Activated naive CD4-positive, alpha-beta T cell treated with anti-CD3 and anti-CD28 coated beads, Interleukin-2, amount 50 U/mL, for 72 hours (primary cell): Measurements from ENCODE around the gene DPP9. TPM values are rescaled to one million over a fixed set of nuclear protein-coding genes. Genes with fewer than 3 reads are reported as not detected.

Experiments used
- ATAC-seq, 2 donors: fragments of 150-1000 bp; cut with Tn5 transposase; 2 replicates each; pipeline ENCODE4 v1.10.0; 2021; ENCODE audit warnings: mild to moderate bottlenecking in 2 of 2, moderate library complexity in 2 of 2
- DNase-seq, 2 donors: peaks; one replicate each; pipeline ENCODE4 v3.0.0; 2021 to 2022; ENCODE audit warnings: low spot score in 2 of 2
- H3K27ac Mint-ChIP-seq, 2 donors: one replicate each; pipeline ENCODE4 v1.8.0; 2022; ENCODE audit warnings: mild to moderate bottlenecking in 2 of 2, mixed read lengths in 2 of 2
- H3K36me3 Mint-ChIP-seq, 2 donors: one replicate each; pipeline ENCODE4 v1.8.0; 2022; ENCODE audit warnings: mixed read lengths in 2 of 2
- H3K9me3 Mint-ChIP-seq, 2 donors: one replicate each; pipeline ENCODE4 v1.8.0; 2022; ENCODE audit warnings: mixed read lengths in 2 of 2
- total RNA-seq, 2 donors: library from RNA; stranded (reverse); gene quantifications; one replicate each; pipeline ENCODE4 v1.2.3, GENCODE V29; 2022

The DPP9 gene
- total RNA-seq, 2 donors from 2014 or later: 55.2 to 59.0 TPM

DNA sequence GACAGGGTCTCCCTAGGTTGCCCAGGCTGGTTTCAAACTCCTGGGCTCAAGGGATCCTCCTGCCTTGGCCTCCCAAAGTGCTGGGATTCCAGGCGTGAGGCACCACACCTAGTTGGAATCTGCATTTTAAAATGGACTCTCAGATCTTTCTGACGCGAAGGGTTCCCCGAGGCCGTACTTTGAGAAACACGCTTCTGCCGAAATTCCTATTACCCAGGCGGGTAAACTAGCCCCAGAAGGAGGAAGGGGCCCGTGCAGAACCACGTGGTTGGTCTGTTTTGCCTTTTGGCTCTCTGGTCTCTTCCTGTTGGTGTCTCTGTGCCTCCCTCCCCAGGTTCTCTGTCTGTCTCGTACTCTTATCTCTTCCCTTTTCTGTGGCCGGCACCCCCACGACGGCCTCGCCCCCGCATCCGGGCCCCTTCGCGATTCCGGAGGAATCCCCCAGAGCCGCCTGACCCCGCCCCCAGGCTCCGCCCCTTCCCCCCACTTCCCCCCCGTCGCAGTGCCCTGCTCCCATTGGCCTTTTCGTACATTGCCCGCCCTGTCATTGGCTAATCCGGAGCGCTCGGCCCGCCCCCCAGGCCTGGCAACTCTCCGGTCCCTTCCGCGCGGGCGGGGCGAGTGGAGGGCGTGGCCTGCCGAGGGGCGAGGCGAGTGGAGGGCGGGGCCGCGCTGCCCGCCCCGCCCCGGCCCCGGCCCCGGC lies 84.7 kb downstream of the DPP9 start, which contains the start of gene TNFAIP8L1:
TSS of gene TNFAIP8L1 (plus strand) at position 689 of the 703 bp plus-strand sequence. CDS start 12,354 bp downstream, outside the sequence.
- peaks cover 0 to 5% of the 10 kb centered on the region in 2 donors for H3K36me3 Mint-ChIP-seq
- DNase-seq: peak; percentile 99 to 100
- no peaks in the 10 kb centered on the region for H3K9me3 Mint-ChIP-seq
- ATAC-seq: peak; percentile 88 to 92
- H3K27ac Mint-ChIP-seq: peak within 1 kb of the TSS; percentile 97 to 99

DNA sequence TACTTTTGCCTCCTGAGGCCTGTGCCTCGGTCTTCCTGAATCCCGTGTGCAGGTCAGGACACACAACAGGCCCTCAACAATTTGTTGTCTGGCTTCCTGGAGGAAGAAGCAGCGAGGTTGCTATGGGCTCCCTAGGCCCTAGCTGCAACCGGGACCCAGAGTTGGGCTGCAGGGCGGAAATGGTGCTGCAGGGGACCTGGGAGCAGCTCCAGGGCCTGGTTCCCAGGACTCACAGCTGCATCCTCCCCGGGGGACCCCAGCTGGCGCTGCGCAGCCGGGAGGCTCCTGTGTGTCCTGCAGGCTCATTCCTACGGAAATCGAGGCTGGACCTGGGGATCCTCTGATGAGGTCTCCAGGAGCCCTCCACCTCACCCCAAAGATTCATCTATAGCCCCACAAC lies 85.3 kb downstream of the DPP9 start:
- peak overlapping the region; percentile 97 to 99 for H3K27ac Mint-ChIP-seq
- H3K36me3 Mint-ChIP-seq: peaks cover 0 to 5% of the 10 kb centered on the region in 2 donors
- ATAC-seq (no peak), DNase-seq (no peak)
- H3K9me3 Mint-ChIP-seq: no peaks in the 10 kb centered on the region

DNA sequence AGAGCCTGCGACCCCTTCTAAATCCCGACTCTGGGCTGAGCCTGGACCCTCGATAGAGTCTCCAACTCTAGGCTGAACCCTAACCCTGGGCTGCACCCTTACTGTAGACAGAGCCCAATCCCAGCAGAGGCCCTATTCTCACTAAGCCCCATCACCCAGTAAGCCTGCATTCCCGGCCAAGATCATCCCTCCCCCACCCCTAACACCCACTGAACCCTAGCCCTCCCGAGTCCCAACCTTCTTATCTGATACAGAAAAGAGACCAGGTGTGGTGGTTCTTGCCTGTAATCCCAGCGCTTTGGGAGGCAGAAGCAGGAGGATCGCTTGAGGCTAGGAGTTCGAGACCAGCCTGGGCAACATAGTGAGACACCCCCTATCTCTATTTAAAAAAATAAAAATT lies 86.9 kb downstream of the DPP9 start:
- Mint-ChIP-seq H3K9me3 (no peaks in the 10 kb centered on the region), H3K27ac (peak overlapping the region in 1 of 2 donors; percentile 39), H3K36me3 (peaks cover 0 to 5% of the 10 kb centered on the region in 2 donors)
- no peak for ATAC-seq
- no peak for DNase-seq

DNA sequence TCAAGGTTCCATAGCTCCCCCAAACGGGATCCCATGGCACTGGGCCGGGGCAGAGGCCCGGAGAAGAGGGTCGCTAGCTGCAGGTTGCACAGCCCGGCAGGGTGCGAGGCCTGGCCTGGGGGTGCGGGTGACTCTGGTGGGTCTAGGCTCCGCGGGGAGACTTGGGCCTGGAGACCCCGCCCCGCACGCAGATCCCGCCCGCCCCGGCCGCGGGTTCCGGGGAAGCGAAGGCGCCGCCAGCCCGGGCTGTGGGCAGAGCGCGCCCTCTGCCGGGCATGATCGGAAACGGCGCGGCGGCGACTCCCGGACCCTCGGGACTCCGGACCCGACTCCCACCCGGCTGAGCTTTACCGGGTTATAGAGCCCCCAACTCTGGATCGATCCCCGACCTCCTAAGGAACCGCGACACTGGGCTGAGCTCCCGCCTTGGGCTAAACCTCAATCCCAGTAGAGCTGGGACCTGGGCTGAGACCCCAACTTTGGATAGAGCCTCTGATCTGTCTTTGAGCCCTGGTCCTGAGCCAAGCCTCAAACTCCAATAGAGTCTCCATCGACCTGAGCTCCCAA lies 87.4 kb downstream of the DPP9 start:
- DNase-seq (peak; percentile 82 to 91), ATAC-seq (peak; percentile 16 to 27)
- Mint-ChIP-seq H3K9me3 (no peaks in the 10 kb centered on the region), H3K36me3 (peaks cover 0 to 5% of the 10 kb centered on the region in 2 donors), H3K27ac (peak overlapping the region in 1 of 2 donors; percentile 39)

DNA sequence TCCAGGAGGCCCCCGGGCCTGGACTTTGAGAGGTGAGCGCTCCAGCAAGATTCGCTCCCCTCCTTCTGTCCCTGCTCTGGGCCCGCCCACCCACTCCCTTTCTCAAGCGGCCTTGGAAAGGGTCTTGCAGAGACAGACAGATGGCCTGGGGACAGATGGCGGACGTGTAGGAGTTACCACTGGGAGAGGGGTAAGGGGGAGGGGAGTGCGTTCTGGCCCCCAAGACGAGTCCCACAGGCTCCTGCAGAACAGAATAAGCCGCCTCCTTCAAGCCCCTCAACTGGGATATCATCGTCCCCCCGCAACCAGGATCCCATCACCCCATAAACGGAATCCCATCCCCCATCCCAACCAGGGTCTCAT lies 87.9 kb downstream of the DPP9 start:
- H3K36me3 Mint-ChIP-seq: peaks cover 0 to 5% of the 10 kb centered on the region in 2 donors
- no peak for ATAC-seq
- no peak for DNase-seq
- no peaks in the 10 kb centered on the region for H3K9me3 Mint-ChIP-seq
- H3K27ac Mint-ChIP-seq: peak overlapping the region in 1 of 2 donors; percentile 39

DNA sequence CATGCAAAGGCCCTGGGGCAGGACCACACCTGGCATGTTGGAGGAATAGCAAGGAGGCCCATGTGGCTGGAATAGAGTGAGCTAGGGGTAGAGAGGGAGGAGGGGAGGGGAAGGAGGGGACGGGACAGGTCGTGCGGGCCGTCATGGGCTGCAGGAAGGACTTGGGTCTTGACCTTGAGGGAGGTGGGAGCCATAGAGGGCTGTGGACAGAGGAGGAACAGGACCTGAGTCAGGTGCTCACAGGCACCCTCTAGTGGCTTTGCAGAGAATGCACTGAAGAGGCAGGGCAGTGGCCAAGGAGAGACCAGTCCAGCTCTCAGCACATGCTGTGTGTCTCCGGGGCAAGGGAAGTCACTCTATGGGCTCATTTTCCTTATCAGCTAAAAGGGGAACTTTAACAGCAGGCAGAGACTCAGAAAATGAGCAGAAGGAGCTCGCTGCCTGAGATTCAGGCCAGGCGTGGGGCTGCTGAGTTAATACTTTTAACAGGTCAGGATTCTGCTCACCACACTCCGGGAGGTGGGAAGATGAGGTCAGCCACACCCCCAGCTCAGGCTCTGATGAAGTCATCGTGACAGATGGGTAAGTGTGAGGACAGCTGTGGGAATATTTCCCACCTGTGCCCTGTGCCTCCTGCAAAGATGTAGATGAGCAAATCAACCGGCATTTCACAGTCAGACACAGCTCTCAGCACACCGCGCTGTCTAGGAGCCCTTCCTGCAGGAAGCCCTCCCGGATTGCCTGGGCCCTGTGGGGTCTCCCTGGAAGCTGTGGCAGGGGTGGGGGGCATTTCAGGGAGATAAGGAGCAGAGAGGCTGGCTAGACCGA lies 90.3 kb downstream of the DPP9 start:
- H3K9me3 Mint-ChIP-seq: no peaks in the 10 kb centered on the region
- no peaks in the 10 kb centered on the region for H3K36me3 Mint-ChIP-seq
- peak; percentile 68 to 75 for ATAC-seq
- peak; percentile 69 to 72 for DNase-seq
- H3K27ac Mint-ChIP-seq: peak overlapping the region; percentile 17 to 77

Other genes starting within 250 kb of the DPP9 start
- under 1 TPM in 1 of 2 donors, not detected in 1; 0.08 TPM for gene PLIN4, start 205.4 kb downstream of the DPP9 start, total RNA-seq
- gene PLIN5, start 188.6 kb downstream of the DPP9 start, total RNA-seq: under 1 TPM in 1 of 2 donors, not detected in 1; 0.41 TPM
- 1 to 10 TPM in 1 of 2 donors, under 1 TPM in 1; 0.23 to 3.0 TPM for gene LRG1, start 183.8 kb downstream of the DPP9 start, total RNA-seq
- not detected for gene SEMA6B, start 164.2 kb downstream of the DPP9 start, total RNA-seq
- gene TNFAIP8L1, start 84.3 kb downstream of the DPP9 start, total RNA-seq: 10 to 100 TPM; 25.9 to 31.3 TPM
- gene MYDGF, start 53.5 kb downstream of the DPP9 start, total RNA-seq: 10 to 100 TPM; 40.2 to 48.5 TPM
- gene FEM1A, start 67.9 kb upstream of the DPP9 start, total RNA-seq: 10 to 100 TPM in 1 of 2 donors, 1 to 10 TPM in 1; 9.3 to 11.4 TPM
- gene TICAM1, start 107.9 kb upstream of the DPP9 start, total RNA-seq: 10 to 100 TPM; 18.8 to 27.5 TPM
- 10 to 100 TPM; 47.5 TPM for gene PLIN3, start 143.8 kb upstream of the DPP9 start, total RNA-seq
- gene ARRDC5, start 179.1 kb upstream of the DPP9 start, total RNA-seq: under 1 TPM in 1 of 2 donors, not detected in 1; 0.39 TPM
- gene UHRF1, start 185.7 kb upstream of the DPP9 start, total RNA-seq: 100 to 1,000 TPM in 1 of 2 donors, 10 to 100 TPM in 1; 79.5 to 157 TPM
- 10 to 100 TPM; 21.0 to 44.8 TPM for gene KDM4B, start 245.3 kb upstream of the DPP9 start, total RNA-seq